GM23338 (cell line): ENCODE results near the gene PRKCQ. TPM values are rescaled to one million over a fixed set of nuclear protein-coding genes. Genes with fewer than 3 reads are reported as not detected.
A peak's percentile ranks its signal among the peaks of the same experiment; 100 is the strongest.

Experiments
- ATAC-seq: fragments of 200-7000 bp; cut with Tn5 transposase; 3 replicates; pipeline ENCODE4 v1.9.1; 2020
- DNase-seq: peaks from one replicate; pipeline ENCODE4 v3.0.0-alpha.2; 2015; ENCODE audit warnings: low spot score
- H2AFZ ChIP-seq: fragments of 200-600 bp; sonication (generic); 2 replicates; pipeline ENCODE4 v1.8.0; 2016; ENCODE audit warnings: antibody characterized with exemption, mild to moderate bottlenecking, moderate library complexity
- H3F3A ChIP-seq: fragments of 200-600 bp; sonication (generic); replicated peaks from 2 replicates; pipeline ENCODE4 v1.8.0; 2017; ENCODE audit warnings: antibody characterized with exemption, mixed run types, low read depth
- H3K27ac ChIP-seq: fragments of 200-600 bp; sonication (generic); 2 replicates; pipeline ENCODE4 v1.6.1; 2016; ENCODE audit warnings: low read depth
- H3K27me3 ChIP-seq: fragments of 200-600 bp; sonication (generic); 2 replicates; pipeline ENCODE4 v1.8.0; 2016; ENCODE audit warnings: mild to moderate bottlenecking, mixed run types, moderate library complexity; ENCODE audit not compliant: insufficient read depth
- H3K36me3 ChIP-seq: fragments of 200-600 bp; sonication (generic); 2 replicates; pipeline ENCODE4 v1.8.0; 2016; ENCODE audit warnings: mild to moderate bottlenecking; ENCODE audit not compliant: insufficient read depth
- H3K4me1 ChIP-seq: fragments of 200-600 bp; sonication (generic); 2 replicates; pipeline ENCODE4 v1.8.0; 2016; ENCODE audit warnings: mild to moderate bottlenecking, moderate library complexity; ENCODE audit not compliant: insufficient read depth
- H3K4me2 ChIP-seq: fragments of 200-600 bp; sonication (generic); 2 replicates; pipeline ENCODE4 v1.7.1; 2017; ENCODE audit warnings: mixed run types
- H3K4me3 ChIP-seq: fragments of 200-600 bp; sonication (generic); 2 replicates; pipeline ENCODE4 v1.6.1; 2016; ENCODE audit warnings: mixed run types
- H3K79me2 ChIP-seq: fragments of 200-600 bp; sonication (generic); replicated peaks from 2 replicates; pipeline ENCODE4 v1.8.0; 2017; ENCODE audit warnings: mild to moderate bottlenecking; ENCODE audit not compliant: insufficient read depth
- H3K9me2 ChIP-seq: fragments of 200-600 bp; sonication (generic); 2 replicates; pipeline ENCODE4 v1.8.0; 2017; ENCODE audit not compliant: insufficient read depth
- H4K20me1 ChIP-seq: fragments of 200-600 bp; sonication (generic); replicated peaks from 2 replicates; pipeline ENCODE4 v1.8.0; 2017; ENCODE audit warnings: mild to moderate bottlenecking; ENCODE audit not compliant: insufficient read depth
- H3K27ac Mint-ChIP-seq: 2 replicates; pipeline ENCODE4 v1.8.0; 2020; ENCODE audit warnings: inconsistent platforms, mild to moderate bottlenecking, moderate library complexity, mixed read lengths
- H3K27me3 Mint-ChIP-seq: 3 replicates; pipeline ENCODE4 v1.8.0; 2022; ENCODE audit warnings: low read depth, mild to moderate bottlenecking, moderate library complexity, mixed read lengths, inconsistent platforms; ENCODE audit not compliant: insufficient read depth, poor library complexity
- H3K36me3 Mint-ChIP-seq: 3 replicates; pipeline ENCODE4 v1.8.0; 2021; ENCODE audit warnings: low read depth, mild to moderate bottlenecking, inconsistent platforms, moderate library complexity, mixed read lengths
- H3K4me1 Mint-ChIP-seq: 3 replicates; pipeline ENCODE4 v1.8.0; 2020; ENCODE audit warnings: mild to moderate bottlenecking, inconsistent platforms, mixed read lengths
- H3K4me3 Mint-ChIP-seq: 3 replicates; pipeline ENCODE4 v1.8.0; 2021; ENCODE audit warnings: moderate library complexity, mild to moderate bottlenecking, inconsistent platforms, mixed read lengths
- H3K9me3 Mint-ChIP-seq: 3 replicates; pipeline ENCODE4 v1.8.0; 2020; ENCODE audit warnings: moderate library complexity, mild to moderate bottlenecking, inconsistent platforms, mixed read lengths
- CREB1 ChIP-seq: fragments of 250-450 bp; sonication (Bioruptor Pico); IDR thresholded peaks from 2 replicates; pipeline ENCODE4 v1.5.0; 2020; ENCODE audit warnings: low read depth, mild to moderate bottlenecking, moderate library complexity
- CTCF ChIP-seq, 2 experiments: fragments of 200-600 bp in 1 of 2; sonication (generic) in 1 of 2; conservative IDR thresholded peaks; 2 replicates each; pipeline versions ENCODE4 v1.5.1 to v1.6.1; 2016 to 2017; ENCODE audit warnings: antibody characterized with exemption in 2 of 2, low read depth in 2 of 2, mild to moderate bottlenecking in 2 of 2, moderate library complexity in 1 of 2
- EZH2 ChIP-seq: fragments of 200-600 bp; sonication (generic); IDR thresholded peaks from one replicate; pipeline ENCODE4 v1.8.0; 2017; ENCODE audit warnings: antibody characterized with exemption, mild to moderate bottlenecking, low read depth; ENCODE audit not compliant: unreplicated experiment
- EZH2phosphoT487 ChIP-seq: fragments of 200-600 bp; sonication (generic); IDR thresholded peaks from one replicate; pipeline ENCODE4 v1.8.1; 2018; ENCODE audit warnings: antibody characterized with exemption; ENCODE audit not compliant: unreplicated experiment
- JUNB ChIP-seq: IDR thresholded peaks from one replicate; pipeline ENCODE4 v1.6.1; 2016; ENCODE audit warnings: antibody characterized with exemption; ENCODE audit not compliant: unreplicated experiment
- NANOG ChIP-seq: IDR thresholded peaks from 2 replicates; pipeline ENCODE4 v1.6.1; 2016; ENCODE audit warnings: antibody characterized with exemption, borderline replicate concordance
- POLR2AphosphoS5 ChIP-seq: IDR thresholded peaks from 2 replicates; pipeline ENCODE4 v1.6.1; 2016; ENCODE audit warnings: antibody characterized with exemption, low read depth
- REST ChIP-seq: IDR thresholded peaks from one replicate; pipeline ENCODE4 v1.6.1; 2018; ENCODE audit warnings: antibody characterized with exemption; ENCODE audit not compliant: unreplicated experiment
- STAT1 ChIP-seq: IDR thresholded peaks from one replicate; pipeline ENCODE4 v1.6.1; 2016; ENCODE audit warnings: antibody characterized with exemption; ENCODE audit not compliant: unreplicated experiment
- ZNF114 ChIP-seq: fragments of 250-450 bp; sonication (Bioruptor Pico); IDR thresholded peaks from 2 replicates; pipeline ENCODE4 v1.5.0; 2020; ENCODE audit warnings: mild to moderate bottlenecking, moderate library complexity
- ZNF331 ChIP-seq: fragments of 250-450 bp; sonication (Bioruptor Pico); IDR thresholded peaks from 2 replicates; pipeline ENCODE4 v1.5.0; 2020; ENCODE audit warnings: low read depth, mild to moderate bottlenecking, moderate library complexity
- polyA plus RNA-seq: library from polyadenylated mRNA; unstranded; fragments of >200 nt; fragmentation: Nextera tagmentation; extraction: Ambion mirVana; gene quantifications from 2 replicates; pipeline ENCODE4 v1.2.1, GENCODE V29; 2016
- total RNA-seq: library from RNA; depleted of rRNA; stranded (reverse); fragments of >200 nt; shearing (Covaris generic); gene quantifications from 2 replicates; pipeline ENCODE4 v1.2.3, GENCODE V29; 2014
- TF ChIP-seq, protein P1 (sequence below): fragments of 250-450 bp; sonication (Bioruptor Pico); IDR thresholded peaks from 2 replicates; pipeline ENCODE4 v1.5.0; 2020; ENCODE audit warnings: mild to moderate bottlenecking, moderate library complexity
- TF ChIP-seq, protein P2 (sequence below): IDR thresholded peaks from 2 replicates; pipeline ENCODE4 v1.6.1; 2016; ENCODE audit warnings: antibody characterized with exemption

The PRKCQ gene
- total and polyA plus RNA-seq, 2 experiments from 2014 or later, result 12.6 to 28.5 TPM

GRCh38 chr10:6542999-6543430, 37.1 kb downstream of the PRKCQ start:
- H3K4me1 Mint-ChIP-seq, result peaks cover 19% of the 10 kb centered on the region
- DNase-seq (peak; percentile 7), ATAC-seq (peak; percentile 90)
- Histone ChIP-seq H4K20me1 (peaks cover 13% of the 10 kb centered on the region), H3F3A (peaks cover 5% of the 10 kb centered on the region; the same call in 1 of the 2 replicates), H3K4me3 (no peak overlapping the region), H3K79me2 (peaks cover 23% of the 10 kb centered on the region; the same call in 1 of the 2 replicates), H3K4me1 (peaks cover 14% of the 10 kb centered on the region), H3K27me3 (no peaks in the 10 kb centered on the region), H2AFZ (no peak overlapping the region), H3K27ac (peak overlapping the region; percentile 12; the same call in 1 of the 2 replicates), H3K4me2 (peak overlapping the region; percentile 40), H3K9me2 (no peaks in the 10 kb centered on the region), H3K36me3 (no peaks in the 10 kb centered on the region)
- H3K36me3 Mint-ChIP-seq, result no peaks in the 10 kb centered on the region
- peaks cover 2% of the 10 kb centered on the region for H3K27me3 Mint-ChIP-seq
- no peak for TF ChIP-seq JUNB
- TF ChIP-seq ZNF114 (CRISPR knock-in tag), result no peak
- TF ChIP-seq EZH2, result no peak
- TF ChIP-seq CREB1, result no peak
- no peak for TF ChIP-seq POLR2AphosphoS5
- TF ChIP-seq, protein P1, sequence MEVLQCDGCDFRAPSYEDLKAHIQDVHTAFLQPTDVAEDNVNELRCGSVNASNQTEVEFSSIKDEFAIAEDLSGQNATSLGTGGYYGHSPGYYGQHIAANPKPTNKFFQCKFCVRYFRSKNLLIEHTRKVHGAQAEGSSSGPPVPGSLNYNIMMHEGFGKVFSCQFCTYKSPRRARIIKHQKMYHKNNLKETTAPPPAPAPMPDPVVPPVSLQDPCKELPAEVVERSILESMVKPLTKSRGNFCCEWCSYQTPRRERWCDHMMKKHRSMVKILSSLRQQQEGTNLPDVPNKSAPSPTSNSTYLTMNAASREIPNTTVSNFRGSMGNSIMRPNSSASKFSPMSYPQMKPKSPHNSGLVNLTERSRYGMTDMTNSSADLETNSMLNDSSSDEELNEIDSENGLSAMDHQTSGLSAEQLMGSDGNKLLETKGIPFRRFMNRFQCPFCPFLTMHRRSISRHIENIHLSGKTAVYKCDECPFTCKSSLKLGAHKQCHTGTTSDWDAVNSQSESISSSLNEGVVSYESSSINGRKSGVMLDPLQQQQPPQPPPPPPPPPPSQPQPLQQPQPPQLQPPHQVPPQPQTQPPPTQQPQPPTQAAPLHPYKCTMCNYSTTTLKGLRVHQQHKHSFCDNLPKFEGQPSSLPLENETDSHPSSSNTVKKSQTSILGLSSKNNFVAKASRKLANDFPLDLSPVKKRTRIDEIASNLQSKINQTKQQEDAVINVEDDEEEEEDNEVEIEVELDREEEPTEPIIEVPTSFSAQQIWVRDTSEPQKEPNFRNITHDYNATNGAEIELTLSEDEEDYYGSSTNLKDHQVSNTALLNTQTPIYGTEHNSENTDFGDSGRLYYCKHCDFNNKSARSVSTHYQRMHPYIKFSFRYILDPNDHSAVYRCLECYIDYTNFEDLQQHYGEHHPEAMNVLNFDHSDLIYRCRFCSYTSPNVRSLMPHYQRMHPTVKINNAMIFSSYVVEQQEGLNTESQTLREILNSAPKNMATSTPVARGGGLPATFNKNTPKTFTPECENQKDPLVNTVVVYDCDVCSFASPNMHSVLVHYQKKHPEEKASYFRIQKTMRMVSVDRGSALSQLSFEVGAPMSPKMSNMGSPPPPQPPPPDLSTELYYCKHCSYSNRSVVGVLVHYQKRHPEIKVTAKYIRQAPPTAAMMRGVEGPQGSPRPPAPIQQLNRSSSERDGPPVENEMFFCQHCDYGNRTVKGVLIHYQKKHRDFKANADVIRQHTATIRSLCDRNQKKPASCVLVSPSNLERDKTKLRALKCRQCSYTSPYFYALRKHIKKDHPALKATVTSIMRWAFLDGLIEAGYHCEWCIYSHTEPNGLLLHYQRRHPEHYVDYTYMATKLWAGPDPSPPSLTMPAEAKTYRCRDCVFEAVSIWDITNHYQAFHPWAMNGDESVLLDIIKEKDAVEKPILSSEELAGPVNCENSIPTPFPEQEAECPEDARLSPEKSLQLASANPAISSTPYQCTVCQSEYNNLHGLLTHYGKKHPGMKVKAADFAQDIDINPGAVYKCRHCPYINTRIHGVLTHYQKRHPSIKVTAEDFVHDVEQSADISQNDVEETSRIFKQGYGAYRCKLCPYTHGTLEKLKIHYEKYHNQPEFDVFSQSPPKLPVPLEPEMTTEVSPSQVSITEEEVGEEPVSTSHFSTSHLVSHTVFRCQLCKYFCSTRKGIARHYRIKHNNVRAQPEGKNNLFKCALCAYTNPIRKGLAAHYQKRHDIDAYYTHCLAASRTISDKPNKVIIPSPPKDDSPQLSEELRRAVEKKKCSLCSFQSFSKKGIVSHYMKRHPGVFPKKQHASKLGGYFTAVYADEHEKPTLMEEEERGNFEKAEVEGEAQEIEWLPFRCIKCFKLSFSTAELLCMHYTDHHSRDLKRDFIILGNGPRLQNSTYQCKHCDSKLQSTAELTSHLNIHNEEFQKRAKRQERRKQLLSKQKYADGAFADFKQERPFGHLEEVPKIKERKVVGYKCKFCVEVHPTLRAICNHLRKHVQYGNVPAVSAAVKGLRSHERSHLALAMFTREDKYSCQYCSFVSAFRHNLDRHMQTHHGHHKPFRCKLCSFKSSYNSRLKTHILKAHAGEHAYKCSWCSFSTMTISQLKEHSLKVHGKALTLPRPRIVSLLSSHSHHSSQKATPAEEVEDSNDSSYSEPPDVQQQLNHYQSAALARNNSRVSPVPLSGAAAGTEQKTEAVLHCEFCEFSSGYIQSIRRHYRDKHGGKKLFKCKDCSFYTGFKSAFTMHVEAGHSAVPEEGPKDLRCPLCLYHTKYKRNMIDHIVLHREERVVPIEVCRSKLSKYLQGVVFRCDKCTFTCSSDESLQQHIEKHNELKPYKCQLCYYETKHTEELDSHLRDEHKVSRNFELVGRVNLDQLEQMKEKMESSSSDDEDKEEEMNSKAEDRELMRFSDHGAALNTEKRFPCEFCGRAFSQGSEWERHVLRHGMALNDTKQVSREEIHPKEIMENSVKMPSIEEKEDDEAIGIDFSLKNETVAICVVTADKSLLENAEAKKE (CRISPR knock-in tag), result no peak
- TF ChIP-seq EZH2phosphoT487, result no peak
- TF ChIP-seq REST, result no peak
- no peak for TF ChIP-seq CTCF (conservative IDR thresholded peaks at IDR 0.05; ENCODE audit: low read depth in 2 of 2)
- no peak for TF ChIP-seq STAT1
- TF ChIP-seq, protein P2, sequence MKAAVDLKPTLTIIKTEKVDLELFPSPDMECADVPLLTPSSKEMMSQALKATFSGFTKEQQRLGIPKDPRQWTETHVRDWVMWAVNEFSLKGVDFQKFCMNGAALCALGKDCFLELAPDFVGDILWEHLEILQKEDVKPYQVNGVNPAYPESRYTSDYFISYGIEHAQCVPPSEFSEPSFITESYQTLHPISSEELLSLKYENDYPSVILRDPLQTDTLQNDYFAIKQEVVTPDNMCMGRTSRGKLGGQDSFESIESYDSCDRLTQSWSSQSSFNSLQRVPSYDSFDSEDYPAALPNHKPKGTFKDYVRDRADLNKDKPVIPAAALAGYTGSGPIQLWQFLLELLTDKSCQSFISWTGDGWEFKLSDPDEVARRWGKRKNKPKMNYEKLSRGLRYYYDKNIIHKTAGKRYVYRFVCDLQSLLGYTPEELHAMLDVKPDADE, result no peak
- TF ChIP-seq NANOG, result no peak
- TF ChIP-seq ZNF331 (CRISPR knock-in tag), result no peak
- no peak overlapping the region for H3K4me3 Mint-ChIP-seq
- H3K9me3 Mint-ChIP-seq, result no peaks in the 10 kb centered on the region
- H3K27ac Mint-ChIP-seq, result no peak overlapping the region; the same call in 1 of the 2 replicates
